GM12878 (cell line): Measurements from ENCODE around the gene ADAMTS2. TPM values are rescaled to one million over a fixed set of nuclear protein-coding genes. Genes with fewer than 3 reads are reported as not detected.

ENCODE experiments used
- ATAC-seq: fragments of 200-7000 bp; cut with Tn5 transposase; 3 replicates; pipeline ENCODE4 v1.9.1; 2020; ENCODE audit warnings: mild to moderate bottlenecking, moderate library complexity
- BruUV-seq: library from RNA; stranded (reverse); fragments of 400-500 nt; replicated peaks from 2 replicates; lab custom pipeline; 2021; lab: Mats Ljungman, UMichigan
- CTCF ChIA-PET: fragments of 300-600 bp; sonication (Branson Sonifier 250); formaldehyde crosslinking; extraction: SDS; loops from one replicate; lab custom pipeline; 2021; ENCODE audit warnings: inconsistent platforms; lab: Yijun Ruan, JAX
- POLR2A ChIA-PET: fragments of 350-600 bp; formaldehyde crosslinking; extraction: SDS; loops from one replicate; lab custom pipeline; 2021; ENCODE audit warnings: inconsistent platforms; lab: Charles Lee
- RAD21 ChIA-PET: fragments of 300-600 bp; sonication (Branson Sonifier 250); formaldehyde crosslinking; loops from one replicate; lab custom pipeline; 2023; ENCODE audit warnings: antibody characterized with exemption; ENCODE audit not compliant: unreplicated experiment; lab: Charles Lee
- SMC1A ChIA-PET: fragments of 300-600 bp; sonication (Branson Sonifier 250); formaldehyde crosslinking; loops from one replicate; lab custom pipeline; 2023; ENCODE audit not compliant: unreplicated experiment, uncharacterized antibody; lab: Charles Lee
- DNase-seq: peaks from one replicate; pipeline ENCODE4 v3.0.0-alpha.2; 2011; ENCODE audit warnings: low read depth, low spot score
- FAIRE-seq: peaks from 3 replicates; lab custom pipeline; 2011; peaks lifted over from hg19 to GRCh38; lab: Jason Lieb, UNC
- H2AFZ ChIP-seq: 2 replicates; pipeline ENCODE4 v1.6.0; 2011; ENCODE audit warnings: low read depth, low read length, control low read depth; ENCODE audit not compliant: control insufficient read depth
- H3K27ac ChIP-seq: 2 replicates; pipeline ENCODE4 v1.5.1; 2011; ENCODE audit warnings: control low read depth; ENCODE audit not compliant: control insufficient read depth, insufficient read depth
- H3K27me3 ChIP-seq, 2 experiments: replicated peaks in 1 of 2; 2 replicates each; pipeline versions ENCODE4 v1.6.0 to v1.6.1; 2011; ENCODE audit warnings: low read length in 1 of 2; ENCODE audit not compliant: control insufficient read depth in 2 of 2, insufficient read depth in 2 of 2
- H3K36me3 ChIP-seq, 2 experiments: 2 replicates each; pipeline ENCODE4 v1.5.1; 2011; ENCODE audit warnings: low read length in 1 of 2; ENCODE audit not compliant: control insufficient read depth in 2 of 2, insufficient read depth in 2 of 2
- H3K4me1 ChIP-seq: 2 replicates; pipeline ENCODE4 v1.6.1; 2011; ENCODE audit warnings: mild to moderate bottlenecking, low read length, moderate library complexity, mixed read lengths; ENCODE audit not compliant: control insufficient read depth, insufficient read depth
- H3K4me2 ChIP-seq: 2 replicates; pipeline ENCODE4 v1.6.0; 2011; ENCODE audit warnings: control low read depth; ENCODE audit not compliant: control insufficient read depth, insufficient read depth
- H3K4me3 ChIP-seq: fragments of 200-600 bp; sonication (generic); 2 replicates; pipeline ENCODE4 v1.5.1; 2016
- H3K79me2 ChIP-seq: 2 replicates; pipeline ENCODE4 v1.6.0; 2011; ENCODE audit warnings: low read length; ENCODE audit not compliant: control insufficient read depth, insufficient read depth
- H3K9ac ChIP-seq: 2 replicates; pipeline ENCODE4 v1.8.0; 2011; ENCODE audit warnings: low read length, control low read depth, mixed read lengths; ENCODE audit not compliant: control insufficient read depth, insufficient read depth
- H3K9me3 ChIP-seq: replicated peaks from 3 replicates; pipeline ENCODE4 v1.5.1; 2011; ENCODE audit warnings: mild to moderate bottlenecking, low read length; ENCODE audit not compliant: control insufficient read depth, insufficient read depth
- H4K20me1 ChIP-seq: 2 replicates; pipeline ENCODE4 v1.6.0; 2011; ENCODE audit not compliant: control insufficient read depth, insufficient read depth
- ASH2L ChIP-seq: fragments of 300-600, 200-600 bp; sonication (generic); IDR thresholded peaks from 2 replicates; pipeline ENCODE4 v1.6.1; 2017; ENCODE audit warnings: low read depth, mild to moderate bottlenecking, borderline replicate concordance
- CBX3 ChIP-seq: fragments of 200-600 bp; sonication (generic); IDR thresholded peaks from 2 replicates; pipeline ENCODE4 v1.6.1; 2016; ENCODE audit warnings: low read depth, borderline replicate concordance
- ESRRA ChIP-seq: IDR thresholded peaks from 2 replicates; pipeline ENCODE4 v1.6.1; 2012; ENCODE audit warnings: mild to moderate bottlenecking, low read length, improper control_type of control experiment
- KAT2A ChIP-seq: conservative IDR thresholded peaks from 2 replicates; pipeline ENCODE4 v1.6.1; 2011; ENCODE audit warnings: low read depth, low read length; ENCODE audit not compliant: control insufficient read depth
- KDM1A ChIP-seq: fragments of 200-600 bp; sonication (generic); IDR thresholded peaks from 2 replicates; pipeline ENCODE4 v1.6.1; 2016; ENCODE audit warnings: borderline replicate concordance
- MTA3 ChIP-seq: IDR thresholded peaks from 2 replicates; pipeline ENCODE4 v1.6.1; 2012; ENCODE audit warnings: low read length, inconsistent platforms, borderline replicate concordance
- NR2C1 ChIP-seq: fragments of 450-650 bp; IDR thresholded peaks from 2 replicates; pipeline ENCODE4 v1.6.1; 2017; ENCODE audit warnings: antibody characterized with exemption, mild to moderate bottlenecking, moderate library complexity
- NR2F1 ChIP-seq: fragments of 450-650 bp; conservative IDR thresholded peaks from 2 replicates; pipeline ENCODE4 v1.6.1; 2017; ENCODE audit warnings: mild to moderate bottlenecking
- POLR2AphosphoS5 ChIP-seq: IDR thresholded peaks from 2 replicates; pipeline ENCODE4 v1.6.1; 2011; ENCODE audit warnings: mild to moderate bottlenecking, low read length, inconsistent platforms
- RAD21 ChIP-seq: IDR thresholded peaks from 2 replicates; pipeline ENCODE4 v1.6.1; 2011; ENCODE audit warnings: mild to moderate bottlenecking, low read depth, low read length, moderate library complexity; ENCODE audit not compliant: insufficient read depth
- RBBP5 ChIP-seq: fragments of 200-600 bp; sonication (generic); conservative IDR thresholded peaks from 2 replicates; pipeline ENCODE4 v1.6.1; 2016
- SREBF2 ChIP-seq: IDR thresholded peaks from 2 replicates; pipeline ENCODE4 v1.6.1; 2012; ENCODE audit warnings: mild to moderate bottlenecking, low read length
- SUPT20H ChIP-seq: IDR thresholded peaks from 2 replicates; pipeline ENCODE4 v1.6.1; 2011; ENCODE audit warnings: low read depth, mild to moderate bottlenecking, low read length, moderate library complexity, borderline replicate concordance; ENCODE audit not compliant: control insufficient read depth
- ZNF217 ChIP-seq: fragments of 450-650 bp; IDR thresholded peaks from 2 replicates; pipeline ENCODE4 v1.6.1; 2017; ENCODE audit warnings: antibody characterized with exemption, mild to moderate bottlenecking
- ZNF24 ChIP-seq: fragments of 450-650 bp; IDR thresholded peaks from 2 replicates; pipeline ENCODE4 v1.6.1; 2017; ENCODE audit warnings: antibody characterized with exemption, mild to moderate bottlenecking
- ZSCAN29 ChIP-seq: fragments of 450-650 bp; IDR thresholded peaks from 2 replicates; pipeline ENCODE4 v1.6.1; 2017; ENCODE audit warnings: mild to moderate bottlenecking, moderate library complexity
- WGBS: methylation state at CpG from one replicate; pipeline ENCODE4 v1.1.6; 2016; ENCODE audit warnings: low lambda C conversion rate; ENCODE audit not compliant: insufficient replicate concordance, insufficient coverage; ENCODE audit errors: missing lambda C conversion rate; 5-methylcytosine and 5-hydroxymethylcytosine counted together
- in situ Hi-C: fragments of 300-500 bp; cut with MboI; formaldehyde crosslinking; loops from 9 replicates; pipeline ENCODE4 v1.14.3; 2018; ENCODE audit warnings: mixed read lengths
- intact Hi-C: fragments of 100-400 bp; cut with micrococcal nuclease; formaldehyde crosslinking; loops from one replicate; pipeline ENCODE4 v1.14.2; 2022; ENCODE audit not compliant: unreplicated experiment
- polyA plus RNA-seq, 11 experiments: library from polyadenylated mRNA; depleted of rRNA in 4 of 11; unstranded in 6 of 11; stranded (reverse) in 5 of 11; fragments of >200 nt; fragmentation: Nextera tagmentation in 4 of 11; fragmentation: Illumina TruSeq in 1 of 11; extraction: Ambion mirVana in 4 of 11; extraction: Trizol in 1 of 11; gene quantifications; 1 replicate in 1 of 11; 2 replicates in 10 of 11; pipeline versions ENCODE4 v1.2.1 to v1.2.3, GENCODE V29; 2011 to 2016; ENCODE audit warnings: inconsistent platforms in 2 of 11, missing spikeins in 2 of 11, low read depth in 1 of 11
- total RNA-seq, 4 experiments: library from RNA; depleted of rRNA in 3 of 4; stranded (reverse); fragments of >200 nt in 3 of 4; fragmentation: Illumina TruSeq in 1 of 4; extraction: Trizol in 1 of 4; gene quantifications; 2 replicates each; pipeline versions ENCODE4 v1.2.1 to v1.2.3, GENCODE V29; 2013 to 2021
- TF ChIP-seq, protein P1 (sequence below): fragments of 450-650 bp; IDR thresholded peaks from 2 replicates; pipeline ENCODE4 v1.6.1; 2017; ENCODE audit warnings: mild to moderate bottlenecking, moderate library complexity

The ADAMTS2 gene
- total and polyA plus RNA-seq, 10 of the 15 experiments (the other 5 are each of a cell fraction or from before 2014, with no cell fraction given): 0.03 to 0.05 TPM; not detected in 8

DNA sequence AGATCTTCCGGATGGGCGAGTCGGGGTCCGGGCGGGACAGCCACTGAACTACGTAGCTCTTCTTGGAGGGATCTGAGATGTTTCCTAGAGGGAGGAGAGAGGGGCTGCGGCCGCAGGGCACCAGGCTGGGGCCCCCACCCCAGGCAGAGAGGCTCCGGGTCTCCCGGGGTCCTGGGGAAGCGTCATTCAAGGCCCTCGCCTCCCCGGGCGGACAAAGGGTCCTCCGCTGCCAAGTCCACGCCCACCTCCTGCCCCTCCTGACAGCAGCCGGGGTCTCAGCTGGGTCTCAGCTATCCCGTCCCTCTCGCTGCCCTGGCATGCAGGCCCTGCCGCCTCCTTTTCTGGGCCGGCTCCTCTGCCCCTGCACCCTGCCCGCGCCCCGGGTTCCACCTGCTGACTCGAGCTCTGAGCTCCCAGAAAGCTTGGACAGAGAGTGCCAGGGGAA, 223.6 kb downstream of the ADAMTS2 start (continued):
- TF ChIP-seq ASH2L (no peak), ZSCAN29 (no peak), NR2C1 (no peak), CBX3 (no peak), RBBP5 (no peak), NR2F1 (no peak), ZNF217 (no peak), SUPT20H (no peak)

DNA sequence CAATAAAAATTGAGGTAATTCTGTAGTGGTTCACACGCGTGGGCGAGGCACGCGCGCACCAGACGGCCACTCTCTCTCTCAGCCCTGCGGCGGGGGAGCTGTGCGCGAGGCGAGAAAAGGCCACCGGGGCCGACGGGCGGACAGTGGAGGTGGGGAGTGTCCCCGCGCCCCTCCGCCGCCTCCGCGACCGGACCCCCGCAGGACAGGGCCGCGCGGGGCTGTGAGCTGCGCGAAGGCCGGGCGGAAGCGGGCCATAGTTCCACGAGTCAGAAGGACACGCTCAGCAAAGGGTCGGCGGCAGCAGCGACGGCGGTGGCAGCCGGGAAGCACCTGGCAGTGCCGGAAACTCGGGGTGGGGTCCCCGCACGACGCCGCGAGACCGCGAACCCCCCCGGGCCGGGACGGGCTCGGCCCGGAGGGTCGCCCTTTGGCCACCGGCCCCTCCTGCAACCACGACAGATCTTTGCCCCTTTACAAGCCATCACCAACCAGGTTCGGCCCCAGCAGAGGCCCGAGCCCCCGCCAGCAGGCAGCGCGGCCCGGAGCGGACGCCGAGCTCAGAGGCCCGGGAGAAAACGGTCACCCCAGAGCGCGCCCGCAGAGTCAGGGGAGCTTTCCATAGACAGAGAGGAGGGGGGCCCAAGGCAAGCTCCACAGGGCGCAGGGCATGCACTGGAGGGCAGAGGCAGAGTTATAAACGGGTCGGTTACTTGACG, 224.2 kb downstream of the ADAMTS2 start:
- H3K36me3 ChIP-seq: no peaks in the 10 kb centered on the region
- in situ Hi-C loops: no loop called here
- H3K9me3 ChIP-seq: peaks cover 1% of the 10 kb centered on the region; the same call in 1 of the 3 replicates

More for the DNA sequence above, 224.2 kb downstream of the ADAMTS2 start:
- ChIA-PET POLR2A (no interaction called here), RAD21 (no interaction called here), CTCF (no interaction called here), SMC1A (no interaction called here)
- Histone ChIP-seq H3K4me3 (no peak overlapping the region), H2AFZ (no peak overlapping the region), H3K27ac (no peak overlapping the region), H3K79me2 (no peaks in the 10 kb centered on the region), H3K4me2 (no peak overlapping the region), H3K4me1 (no peaks in the 10 kb centered on the region), H3K27me3 (no peaks in the 10 kb centered on the region), H4K20me1 (no peaks in the 10 kb centered on the region), H3K9ac (no peak overlapping the region)
- TF ChIP-seq KAT2A (no peak), ZNF24 (no peak), POLR2AphosphoS5 (no peak), RAD21 (no peak), ESRRA (no peak), MTA3 (no peak), KDM1A (no peak), ZNF217 (no peak), SREBF2 (no peak)
- TF ChIP-seq, protein P1, sequence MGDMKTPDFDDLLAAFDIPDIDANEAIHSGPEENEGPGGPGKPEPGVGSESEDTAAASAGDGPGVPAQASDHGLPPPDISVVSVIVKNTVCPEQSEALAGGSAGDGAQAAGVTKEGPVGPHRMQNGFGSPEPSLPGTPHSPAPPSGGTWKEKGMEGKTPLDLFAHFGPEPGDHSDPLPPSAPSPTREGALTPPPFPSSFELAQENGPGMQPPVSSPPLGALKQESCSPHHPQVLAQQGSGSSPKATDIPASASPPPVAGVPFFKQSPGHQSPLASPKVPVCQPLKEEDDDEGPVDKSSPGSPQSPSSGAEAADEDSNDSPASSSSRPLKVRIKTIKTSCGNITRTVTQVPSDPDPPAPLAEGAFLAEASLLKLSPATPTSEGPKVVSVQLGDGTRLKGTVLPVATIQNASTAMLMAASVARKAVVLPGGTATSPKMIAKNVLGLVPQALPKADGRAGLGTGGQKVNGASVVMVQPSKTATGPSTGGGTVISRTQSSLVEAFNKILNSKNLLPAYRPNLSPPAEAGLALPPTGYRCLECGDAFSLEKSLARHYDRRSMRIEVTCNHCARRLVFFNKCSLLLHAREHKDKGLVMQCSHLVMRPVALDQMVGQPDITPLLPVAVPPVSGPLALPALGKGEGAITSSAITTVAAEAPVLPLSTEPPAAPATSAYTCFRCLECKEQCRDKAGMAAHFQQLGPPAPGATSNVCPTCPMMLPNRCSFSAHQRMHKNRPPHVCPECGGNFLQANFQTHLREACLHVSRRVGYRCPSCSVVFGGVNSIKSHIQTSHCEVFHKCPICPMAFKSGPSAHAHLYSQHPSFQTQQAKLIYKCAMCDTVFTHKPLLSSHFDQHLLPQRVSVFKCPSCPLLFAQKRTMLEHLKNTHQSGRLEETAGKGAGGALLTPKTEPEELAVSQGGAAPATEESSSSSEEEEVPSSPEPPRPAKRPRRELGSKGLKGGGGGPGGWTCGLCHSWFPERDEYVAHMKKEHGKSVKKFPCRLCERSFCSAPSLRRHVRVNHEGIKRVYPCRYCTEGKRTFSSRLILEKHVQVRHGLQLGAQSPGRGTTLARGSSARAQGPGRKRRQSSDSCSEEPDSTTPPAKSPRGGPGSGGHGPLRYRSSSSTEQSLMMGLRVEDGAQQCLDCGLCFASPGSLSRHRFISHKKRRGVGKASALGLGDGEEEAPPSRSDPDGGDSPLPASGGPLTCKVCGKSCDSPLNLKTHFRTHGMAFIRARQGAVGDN: no peak
- WGBS: 92% methylated on average over 63 of the region's 75 CpGs
- ATAC-seq (no peak), DNase-seq (no peak), FAIRE-seq (no peak)
- intact Hi-C loops: no loop called here
- no TSS peak for BruUV-seq
